HT1080 (cell line): ENCODE measurements around the gene ARHGAP4. TPM values are rescaled to one million over a fixed set of nuclear protein-coding genes. Genes with fewer than 3 reads are reported as not detected.

Experiments used
- DNase-seq: peaks from one replicate; pipeline ENCODE4 v3.0.0-alpha.2; 2015; ENCODE audit warnings: low read depth
- total RNA-seq: library from RNA; depleted of rRNA; stranded (reverse); fragments of >200 nt; shearing (Covaris generic); gene quantifications from 2 replicates; pipeline ENCODE4 v1.2.3, GENCODE V29; 2014

Gene ARHGAP4
- total RNA-seq, 1 experiment from 2014 or later = 2.7 TPM

DNA sequence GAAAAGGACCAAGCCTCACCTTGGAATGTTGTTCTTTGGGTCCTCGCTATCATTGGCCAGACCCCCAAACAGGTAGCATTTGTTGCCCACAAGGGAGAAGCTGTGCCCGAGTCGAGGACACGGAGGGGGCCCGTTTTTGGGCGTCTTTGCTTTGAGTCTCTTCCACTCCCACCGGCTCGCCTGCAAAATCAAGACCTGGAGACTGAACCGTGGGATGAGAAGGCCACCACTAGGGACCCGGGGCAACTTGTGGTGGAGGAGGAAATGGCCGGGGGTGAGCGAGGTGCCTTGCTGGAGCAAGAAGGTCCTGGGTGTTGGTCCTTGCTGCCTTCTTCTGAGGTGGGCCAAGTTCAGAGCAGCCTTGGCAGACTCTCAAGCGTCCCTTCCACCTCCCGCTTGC lies 38.0 kb upstream of the ARHGAP4 start:
- no peak for DNase-seq

DNA sequence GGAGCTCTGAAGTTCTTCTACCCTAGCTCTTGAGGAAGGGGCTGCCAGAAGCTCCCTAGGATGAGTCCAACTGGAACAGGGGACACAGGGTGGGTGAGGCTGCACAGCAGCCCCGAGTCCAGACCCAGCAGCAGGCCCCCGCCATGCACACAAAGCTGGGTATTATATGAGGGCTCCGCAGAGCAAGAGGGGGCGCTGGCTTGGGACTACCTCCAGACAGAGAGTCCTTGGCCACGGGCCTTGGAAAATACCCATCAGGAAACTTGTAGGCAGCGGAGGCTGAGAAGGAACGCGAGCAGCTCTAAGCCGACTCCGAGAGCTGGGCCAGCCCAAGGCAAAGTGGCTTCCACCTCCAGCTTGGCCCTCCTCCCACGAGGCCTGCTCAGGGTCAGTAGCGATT lies 37.5 kb upstream of the ARHGAP4 start:
- no peak for DNase-seq

DNA sequence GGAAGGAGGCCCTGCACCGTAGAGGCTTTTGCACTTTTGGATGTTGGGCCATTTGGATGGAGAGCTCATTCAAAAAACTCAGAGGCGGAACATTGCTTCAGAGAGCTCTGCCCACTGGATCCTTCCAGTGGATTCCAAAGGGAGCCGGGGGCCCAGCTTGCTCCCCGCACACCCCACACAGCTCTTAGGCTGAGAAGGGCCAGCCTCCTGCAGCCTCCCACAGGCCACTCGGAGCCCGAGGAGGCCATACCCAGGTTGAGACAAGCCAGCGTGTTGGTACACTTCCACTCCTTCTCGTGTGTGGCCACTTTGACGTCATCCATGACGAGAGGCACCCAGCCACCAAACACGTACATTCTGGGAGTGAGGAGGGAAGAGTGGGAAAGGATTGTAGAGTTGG lies 35.2 kb upstream of the ARHGAP4 start:
- no peak for DNase-seq

DNA sequence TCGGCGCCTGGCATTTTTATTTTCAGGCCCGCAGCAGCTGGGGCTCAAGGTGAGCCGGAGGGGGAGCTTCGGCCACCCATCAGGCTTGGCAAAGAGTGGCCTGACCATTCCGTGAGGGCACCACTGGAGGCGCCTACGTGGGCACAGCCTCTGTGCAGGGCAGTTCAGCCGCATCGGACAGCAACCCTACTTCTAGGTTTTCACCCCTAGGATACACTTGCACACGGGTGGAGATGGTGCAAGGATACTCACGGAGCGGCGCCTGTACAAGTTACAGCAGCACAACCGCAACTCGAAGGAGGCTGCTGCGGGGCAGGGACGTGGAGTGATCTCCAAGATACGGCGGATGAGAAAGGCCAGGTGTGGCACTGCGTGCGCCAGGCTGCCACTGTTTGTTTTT lies 34.7 kb upstream of the ARHGAP4 start:
- DNase-seq = no peak

DNA sequence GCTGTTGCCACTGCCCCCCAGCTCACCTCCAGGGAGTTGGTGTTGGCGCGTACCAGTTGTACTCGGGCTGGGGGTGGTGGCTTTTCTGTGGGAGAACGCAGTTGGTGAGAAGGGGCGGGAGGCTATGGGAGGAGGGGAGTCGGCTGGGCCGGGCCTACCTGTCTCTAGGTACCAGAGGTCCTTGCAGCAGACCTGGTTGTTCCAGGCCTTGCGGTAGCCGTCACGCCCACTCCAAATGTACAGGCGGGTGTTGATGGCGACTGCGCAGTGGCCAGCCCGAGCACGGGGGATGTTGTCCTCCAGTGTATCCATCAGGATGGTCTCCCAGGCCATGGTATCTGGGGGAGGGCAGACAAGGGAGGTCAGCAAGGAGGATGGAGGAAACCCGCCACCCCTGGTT lies 34.0 kb upstream of the ARHGAP4 start:
- DNase-seq = no peak

DNA sequence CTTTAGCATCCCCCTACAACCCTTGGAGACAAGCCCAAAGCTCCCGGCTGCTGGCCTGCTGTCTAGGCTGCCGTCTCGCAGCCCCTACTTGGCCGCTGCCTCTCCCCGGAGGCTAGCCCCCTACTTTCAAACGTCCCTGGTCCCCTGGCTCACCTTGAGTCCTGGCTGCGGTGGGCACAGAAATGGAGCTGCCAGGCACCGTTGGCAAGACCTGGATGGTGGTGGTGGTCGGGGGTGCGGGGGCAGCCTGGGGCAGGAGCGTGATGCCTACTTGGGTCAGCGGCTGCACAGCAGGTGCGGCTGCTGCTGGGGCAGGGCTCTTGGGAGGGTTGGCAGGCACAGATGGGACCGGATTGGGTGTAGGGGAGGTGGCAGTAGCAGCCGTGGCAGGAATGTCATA lies 33.6 kb upstream of the ARHGAP4 start:
- DNase-seq = no peak

DNA sequence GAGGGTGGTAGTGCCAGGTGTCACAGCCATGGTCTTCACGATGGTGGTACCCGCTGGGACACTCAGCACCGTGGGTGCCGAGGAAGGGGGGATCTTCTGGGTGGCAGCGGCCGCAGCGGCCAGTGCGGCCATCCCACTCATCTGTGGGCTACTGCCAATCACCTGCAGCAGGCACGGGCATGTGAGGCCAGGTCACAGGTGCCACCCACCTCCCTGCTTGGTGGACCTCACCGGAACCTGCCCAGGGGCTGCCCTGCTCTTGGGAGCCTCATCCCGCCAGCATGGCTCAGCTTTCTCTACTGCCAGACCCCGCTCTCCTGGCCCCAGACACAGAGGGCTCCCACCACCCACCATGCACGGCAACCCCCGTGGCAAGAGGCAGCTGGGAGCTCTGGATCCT lies 32.5 kb upstream of the ARHGAP4 start:
- no peak for DNase-seq

DNA sequence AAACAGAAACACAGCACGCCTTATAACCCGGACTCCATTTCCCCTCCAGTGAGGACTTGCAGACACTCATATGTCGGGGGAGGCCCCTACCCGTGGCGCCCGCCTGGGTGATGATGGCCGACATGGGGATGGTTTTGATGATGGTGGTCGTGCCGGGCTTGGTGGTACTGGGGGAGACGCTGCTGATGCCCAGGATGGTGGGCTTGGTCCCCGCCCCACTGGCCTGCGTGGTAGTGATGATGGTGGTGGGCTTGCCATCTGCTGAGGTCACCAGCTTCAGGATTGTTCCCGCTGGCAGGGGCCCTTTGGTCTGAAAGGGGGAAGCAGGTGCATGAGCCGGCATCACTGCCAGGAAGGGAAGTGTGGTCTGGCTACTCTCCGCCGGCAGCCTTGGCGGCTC lies 31.2 kb upstream of the ARHGAP4 start:
- DNase-seq = no peak

DNA sequence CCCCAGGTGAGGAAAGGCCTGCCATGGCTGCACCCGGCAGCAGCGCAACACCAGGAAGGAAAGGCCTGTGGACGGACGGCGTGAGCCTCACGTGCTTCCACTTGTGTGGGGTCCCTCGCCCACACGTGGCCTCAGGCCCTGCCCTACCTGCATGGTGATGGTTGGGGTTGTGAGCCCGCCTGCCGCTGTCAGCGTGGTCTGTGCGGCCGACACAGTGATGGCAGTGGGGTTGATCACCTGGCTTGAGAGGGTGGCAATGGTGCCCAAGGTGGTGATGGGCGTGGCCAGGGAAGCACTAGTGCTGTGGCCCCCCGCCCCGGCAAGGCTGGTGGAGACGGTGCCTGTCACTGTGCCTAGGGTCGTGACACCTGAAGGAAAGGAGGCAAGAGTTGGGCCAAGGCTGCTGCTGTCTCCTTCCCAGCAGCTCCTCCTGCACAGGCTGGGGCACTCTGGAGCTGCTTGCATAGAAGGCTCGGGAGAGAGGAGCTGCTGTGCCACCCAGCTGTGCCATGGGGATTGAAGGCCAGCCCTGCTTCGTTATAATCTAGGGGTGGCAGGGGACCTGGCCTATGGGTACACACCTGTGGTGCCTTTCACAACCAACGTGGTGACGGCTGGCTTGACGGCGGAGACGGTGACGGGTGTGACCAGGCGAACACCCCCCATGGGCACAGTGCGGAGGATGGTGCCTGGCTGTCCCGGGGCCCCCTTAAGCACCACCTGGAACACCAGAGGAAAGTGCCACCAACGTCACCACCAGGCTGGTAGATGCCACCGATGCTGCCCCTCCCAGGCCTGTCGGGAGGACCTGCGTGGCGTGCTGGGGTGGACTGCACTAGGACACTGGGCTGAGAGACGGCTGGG lies 30.2 kb upstream of the ARHGAP4 start:
- no peak for DNase-seq

DNA sequence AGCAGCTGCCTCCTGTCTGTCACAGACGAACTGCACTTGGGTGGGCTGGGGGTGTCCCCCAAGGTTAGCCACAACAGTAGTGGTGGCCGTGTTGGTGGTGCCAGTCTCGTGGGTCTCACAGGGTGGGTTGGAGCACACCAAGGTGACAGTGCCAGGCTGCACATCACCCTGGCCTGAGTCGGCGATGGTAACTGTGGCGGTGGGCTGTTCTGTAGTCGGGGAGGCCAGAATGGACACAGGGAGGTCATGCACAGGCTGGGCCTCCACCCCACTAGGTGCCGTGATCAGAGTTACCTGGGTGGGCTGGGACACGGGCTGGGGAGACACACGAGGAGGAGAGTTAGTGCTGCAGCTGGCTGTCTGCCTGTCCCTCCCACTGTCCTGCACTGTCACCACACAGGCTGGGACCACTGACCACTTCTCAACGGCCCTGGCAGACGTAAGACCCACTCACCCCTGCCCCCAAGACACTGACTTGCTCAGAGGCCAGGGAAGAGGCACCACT lies 29.2 kb upstream of the ARHGAP4 start:
- no peak for DNase-seq

DNA sequence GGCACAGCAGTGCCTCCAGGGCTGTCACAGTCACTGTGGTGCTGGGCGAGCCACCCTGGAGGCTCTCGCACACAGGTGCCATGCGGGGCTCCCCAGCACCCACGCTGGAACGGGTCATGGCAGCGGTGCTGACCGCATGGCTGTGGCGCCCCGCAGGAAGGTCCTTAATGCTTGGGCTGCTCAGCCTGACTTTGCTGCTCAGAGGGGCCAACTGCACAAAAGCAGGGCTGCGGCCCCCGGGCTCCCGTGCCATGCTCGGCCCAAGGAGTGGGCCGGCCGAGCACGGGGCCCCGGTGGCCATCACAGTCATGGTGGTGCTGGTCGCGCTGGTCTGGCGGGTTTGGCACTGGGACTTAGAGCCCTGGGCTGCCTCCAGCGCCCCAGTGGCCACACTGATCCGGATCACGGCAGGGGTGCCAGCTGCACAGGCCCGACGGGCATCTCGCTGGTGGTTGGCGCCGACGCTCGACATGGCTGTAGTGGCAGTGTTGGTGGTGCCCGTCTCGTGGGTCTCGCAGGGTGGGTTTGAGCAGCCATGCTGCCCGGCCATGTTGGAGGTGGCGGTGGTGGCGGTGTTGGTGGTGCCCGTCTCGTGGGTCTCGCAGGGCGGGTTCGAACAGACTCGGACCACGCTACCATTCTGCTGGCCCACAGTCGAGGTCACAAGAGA lies 28.6 kb upstream of the ARHGAP4 start:
- DNase-seq = no peak

DNA sequence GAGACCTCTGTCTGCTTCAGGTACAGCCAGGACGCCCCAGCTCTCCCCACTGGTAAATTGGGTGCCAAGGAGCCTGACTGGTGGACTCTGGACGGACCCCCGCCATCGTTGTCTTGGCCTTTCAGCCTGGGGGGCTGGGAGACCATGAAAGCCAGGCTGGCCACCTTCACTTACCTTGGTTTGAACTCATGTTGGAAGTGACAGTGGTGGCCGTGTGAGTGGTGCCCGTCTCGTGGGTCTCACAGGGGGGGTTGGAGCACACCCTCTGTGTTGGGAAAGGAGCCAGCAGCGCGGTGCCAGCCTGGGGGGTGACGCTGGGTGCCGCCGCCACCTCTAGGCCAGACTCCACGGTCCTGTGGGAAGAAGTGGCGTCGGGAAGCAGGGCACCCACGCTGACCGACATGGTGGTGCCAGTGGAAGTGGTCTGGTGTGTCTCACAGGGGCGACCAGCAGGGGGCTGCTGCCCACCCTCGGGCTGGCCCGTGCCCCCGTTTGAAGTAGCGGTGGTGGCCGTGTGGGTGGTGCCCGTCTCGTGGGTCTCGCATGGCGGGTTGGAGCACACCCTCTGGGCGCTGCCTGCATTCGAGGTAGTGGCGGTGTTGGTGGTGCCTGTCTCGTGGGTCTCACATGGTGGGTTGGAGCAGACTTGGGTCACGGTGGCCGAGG lies 28.0 kb upstream of the ARHGAP4 start:
- DNase-seq = no peak

DNA sequence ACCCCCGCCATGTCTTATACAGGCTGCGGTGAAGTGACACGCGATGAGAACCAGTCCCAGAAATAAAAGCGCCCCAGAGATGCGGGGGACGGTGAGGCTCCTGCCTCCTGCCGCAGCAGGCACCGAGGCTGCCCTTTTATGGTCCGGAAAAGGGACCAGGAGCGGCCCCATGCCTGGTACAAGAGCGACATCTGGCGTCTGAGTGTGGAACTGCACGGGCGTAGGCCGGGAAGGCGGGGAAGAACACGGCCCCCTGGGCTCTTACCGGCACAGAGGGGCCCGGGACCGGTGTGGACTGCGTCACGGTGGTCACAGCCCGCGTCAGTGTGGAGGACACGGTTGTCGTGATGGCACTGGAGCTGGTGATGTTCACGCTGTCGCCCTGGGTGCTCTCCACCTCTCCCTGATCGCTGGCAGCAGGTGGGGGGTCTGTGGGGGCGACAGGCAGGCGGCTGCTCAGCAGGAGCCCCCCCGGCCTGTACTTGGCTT lies 27.3 kb upstream of the ARHGAP4 start:
- DNase-seq = peak; percentile 57

DNA sequence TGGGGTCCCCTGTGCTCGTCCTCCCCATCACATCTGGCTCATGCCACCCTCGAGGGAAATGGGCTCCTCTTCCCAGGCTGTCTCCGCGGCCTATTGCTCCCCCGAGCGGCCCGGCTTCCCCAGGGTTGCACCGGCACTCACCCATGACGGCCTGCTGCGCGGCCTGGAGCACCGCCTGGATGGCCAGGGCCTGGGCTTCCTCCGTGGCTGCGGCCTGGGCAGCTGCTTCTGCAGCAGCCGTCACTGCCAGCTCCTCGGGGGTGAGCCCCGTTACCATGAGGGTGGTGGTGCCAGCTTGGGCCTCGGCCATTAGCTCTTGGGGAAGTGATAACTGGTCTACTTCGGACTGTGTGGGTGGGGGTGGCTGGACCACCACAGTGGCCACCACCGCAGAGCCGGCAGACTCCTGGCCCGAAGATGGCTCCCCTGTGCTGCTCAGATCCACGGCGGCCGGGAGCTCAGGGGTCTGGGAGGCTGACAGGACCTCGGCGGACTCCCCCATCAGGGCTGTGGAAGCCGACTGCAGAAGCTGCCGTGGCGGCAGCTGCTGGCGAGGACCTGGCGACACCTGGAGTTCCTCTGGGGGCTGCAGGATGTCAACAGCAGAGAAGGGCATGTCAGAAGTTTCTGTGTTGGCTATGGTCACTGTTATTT lies 26.4 kb upstream of the ARHGAP4 start:
- DNase-seq = no peak

DNA sequence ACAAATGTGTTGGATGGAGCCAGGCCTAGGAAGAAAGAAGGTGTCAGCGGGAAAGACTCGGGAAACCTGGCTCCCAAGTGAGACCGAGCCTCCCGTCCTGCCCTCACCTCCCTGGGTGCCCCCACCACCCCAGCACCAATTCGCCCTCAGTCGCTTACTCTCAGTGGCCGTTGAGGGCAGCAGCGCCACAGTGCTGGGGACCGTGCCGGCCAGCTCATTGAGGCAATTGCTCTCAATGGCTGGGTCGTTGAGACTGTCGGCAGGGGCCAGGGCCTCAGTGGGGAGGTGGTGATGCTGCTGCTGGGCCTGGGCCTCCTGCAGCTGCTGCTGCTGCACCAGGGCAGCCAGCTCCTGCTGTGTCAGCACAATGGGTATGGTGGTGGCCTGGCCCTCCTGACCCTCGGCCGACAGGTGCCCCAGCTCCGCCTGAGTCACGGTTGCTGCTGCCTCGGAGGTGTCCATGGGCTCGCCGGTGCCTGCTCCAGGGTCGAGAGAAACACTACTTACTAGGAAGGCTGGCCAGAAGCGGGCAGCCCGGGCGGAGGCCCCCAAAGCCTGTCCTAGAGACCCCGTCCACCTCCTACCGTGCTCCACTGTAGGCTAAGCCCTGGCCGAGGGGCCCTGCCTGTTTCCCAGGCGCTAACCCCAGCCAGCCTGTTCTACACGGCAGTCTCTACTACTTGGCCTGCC lies 25.8 kb upstream of the ARHGAP4 start:
- no peak for DNase-seq

DNA sequence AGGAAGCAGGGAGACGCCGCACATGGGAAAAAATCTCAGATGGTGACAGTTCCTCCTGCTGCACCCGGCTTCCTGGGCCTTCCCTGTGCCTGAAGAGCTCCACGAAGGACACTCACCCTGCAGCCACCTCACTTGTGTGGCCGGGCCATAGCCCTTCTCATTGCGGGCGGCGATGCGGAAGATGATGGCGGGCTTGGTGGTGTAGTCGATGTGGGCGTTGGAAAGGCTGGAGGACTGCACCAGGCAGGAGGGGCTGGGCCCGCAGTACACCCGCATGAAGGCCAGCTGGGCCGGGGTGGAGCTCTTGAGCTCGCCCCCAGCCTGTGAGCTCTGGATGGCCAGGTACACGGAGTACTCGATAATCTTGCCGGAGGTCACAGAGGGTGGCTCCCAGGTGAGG lies 24.1 kb upstream of the ARHGAP4 start:
- DNase-seq = no peak

DNA sequence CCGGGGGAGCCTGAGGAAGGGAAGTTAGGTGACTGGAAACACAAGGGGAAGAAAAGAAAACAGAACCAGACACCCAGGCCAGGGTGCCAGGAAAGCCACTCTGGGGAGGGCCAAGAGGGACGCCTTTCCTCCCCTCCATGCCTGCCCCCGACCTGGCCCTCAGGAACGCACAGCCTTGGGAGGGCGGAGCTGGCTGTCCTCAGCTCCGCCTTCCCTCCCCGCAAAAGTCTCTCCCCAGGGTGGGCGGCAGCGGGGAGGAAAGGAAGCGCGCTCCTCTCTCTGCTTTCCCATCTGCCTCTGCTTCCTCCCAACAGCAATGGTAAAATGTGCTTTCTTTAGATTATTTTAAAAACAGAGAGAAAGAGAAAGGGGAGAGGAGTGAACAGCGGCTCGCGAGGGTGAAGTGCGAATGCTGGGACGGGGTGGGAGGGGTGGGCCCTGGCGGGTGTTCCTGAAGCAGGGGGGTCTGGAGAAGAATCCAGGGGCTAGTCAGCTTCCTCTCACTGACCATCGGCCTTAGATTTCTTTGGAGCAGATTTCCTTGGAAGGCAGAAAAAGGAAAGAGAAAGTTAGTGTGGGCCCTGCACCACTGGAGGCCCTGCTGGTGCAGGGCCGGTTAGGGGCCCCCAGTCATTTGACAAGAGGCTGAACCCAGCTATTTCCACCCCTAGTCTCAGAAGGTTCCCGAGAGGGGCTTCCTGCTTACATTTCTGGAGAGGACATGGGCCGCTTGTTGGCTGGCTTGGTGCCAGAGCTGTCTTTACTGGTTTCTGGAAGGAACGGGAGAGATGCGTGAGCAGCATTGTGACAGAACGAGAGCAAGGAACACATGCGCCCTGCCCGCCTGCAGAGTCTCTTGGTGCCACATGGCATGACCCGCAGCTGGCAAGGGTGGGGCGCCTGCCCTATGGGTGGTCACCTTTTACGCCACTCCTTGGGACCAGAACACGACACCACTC lies 23.1 kb upstream of the ARHGAP4 start:
- DNase-seq = no peak

DNA sequence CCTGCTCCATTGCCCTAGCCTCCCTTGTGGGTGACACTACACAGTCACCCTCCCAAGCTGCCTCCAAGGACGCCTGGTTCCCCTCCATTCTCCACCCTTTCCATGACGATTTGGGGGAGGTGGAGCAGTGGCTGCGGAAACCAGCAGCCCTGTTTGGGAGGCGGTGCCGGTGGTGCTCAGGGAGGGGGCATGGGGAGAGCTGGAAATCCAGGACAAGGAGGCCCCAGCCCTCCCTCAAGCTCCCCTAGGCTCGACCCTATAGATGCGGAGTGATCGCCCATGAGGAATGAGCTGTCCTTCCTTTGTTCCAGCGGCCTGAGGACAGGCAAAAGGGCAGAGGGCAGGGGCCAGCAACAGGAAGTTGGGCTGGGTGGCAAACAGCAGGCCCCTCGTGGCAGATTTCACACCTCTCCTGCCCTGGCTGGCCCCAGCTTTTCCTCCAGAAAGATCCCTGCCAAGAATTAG lies 22.0 kb upstream of the ARHGAP4 start:
- DNase-seq = no peak

DNA sequence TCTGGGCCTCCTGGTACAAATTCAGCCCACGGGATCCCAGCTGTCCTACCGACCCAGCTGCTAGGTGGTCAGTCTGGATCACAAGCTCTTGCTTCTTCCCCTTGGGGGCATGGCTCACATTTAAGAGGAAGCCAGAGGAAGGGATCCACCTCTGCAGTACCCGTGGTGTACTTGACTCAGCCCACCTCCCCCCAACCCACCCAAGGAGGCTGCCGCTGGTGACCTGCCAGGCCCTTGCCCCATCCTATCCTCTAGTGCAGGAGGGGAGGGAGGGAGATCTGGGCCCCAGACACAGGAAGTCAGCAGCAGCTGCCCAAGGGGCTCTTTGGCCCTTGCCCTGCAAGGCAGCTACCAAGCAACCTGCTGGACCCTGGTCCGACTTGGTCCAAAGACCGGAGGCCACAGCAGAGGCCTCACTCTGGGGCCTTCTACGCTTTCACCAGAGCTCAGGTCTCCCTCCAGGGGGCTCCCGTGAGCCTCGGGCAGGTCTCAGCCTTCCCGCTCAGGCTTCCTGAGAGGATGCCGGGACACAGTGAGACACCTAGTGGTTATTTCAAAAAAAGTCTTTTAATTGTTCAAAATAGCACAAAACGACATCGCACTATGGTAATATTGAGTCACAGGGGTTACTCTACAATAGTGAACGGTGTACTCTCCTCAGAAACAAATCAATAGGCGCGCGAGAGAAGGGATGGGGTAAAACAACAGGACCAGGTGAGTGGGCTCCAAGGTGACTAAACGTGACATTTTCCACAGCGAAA lies 21.1 kb upstream of the ARHGAP4 start:
- DNase-seq = peak; percentile 64
